Rectal smooth muscle tissue (tissue), 1 donor: ENCODE results near the gene FAM210B.

Source experiments
- H3K27ac ChIP-seq: one replicate; pipeline ENCODE4 v1.7.0; 2013; ENCODE audit warnings: low read depth, low read length, inconsistent platforms
- H3K27me3 ChIP-seq: one replicate; pipeline ENCODE4 v1.7.0; 2013; ENCODE audit warnings: low read length; ENCODE audit not compliant: control insufficient read depth, insufficient read depth
- H3K36me3 ChIP-seq: one replicate; pipeline ENCODE4 v1.7.0; 2013; ENCODE audit warnings: low read length; ENCODE audit not compliant: control insufficient read depth, insufficient read depth
- H3K4me1 ChIP-seq: one replicate; pipeline ENCODE4 v1.7.0; 2013; ENCODE audit warnings: low read length; ENCODE audit not compliant: control insufficient read depth, insufficient read depth
- H3K4me3 ChIP-seq: one replicate; pipeline ENCODE4 v1.7.0; 2013; ENCODE audit warnings: low read length
- H3K9ac ChIP-seq: one replicate; pipeline ENCODE4 v1.7.0; 2013; ENCODE audit warnings: low read length

FAM210B gene

DNA sequence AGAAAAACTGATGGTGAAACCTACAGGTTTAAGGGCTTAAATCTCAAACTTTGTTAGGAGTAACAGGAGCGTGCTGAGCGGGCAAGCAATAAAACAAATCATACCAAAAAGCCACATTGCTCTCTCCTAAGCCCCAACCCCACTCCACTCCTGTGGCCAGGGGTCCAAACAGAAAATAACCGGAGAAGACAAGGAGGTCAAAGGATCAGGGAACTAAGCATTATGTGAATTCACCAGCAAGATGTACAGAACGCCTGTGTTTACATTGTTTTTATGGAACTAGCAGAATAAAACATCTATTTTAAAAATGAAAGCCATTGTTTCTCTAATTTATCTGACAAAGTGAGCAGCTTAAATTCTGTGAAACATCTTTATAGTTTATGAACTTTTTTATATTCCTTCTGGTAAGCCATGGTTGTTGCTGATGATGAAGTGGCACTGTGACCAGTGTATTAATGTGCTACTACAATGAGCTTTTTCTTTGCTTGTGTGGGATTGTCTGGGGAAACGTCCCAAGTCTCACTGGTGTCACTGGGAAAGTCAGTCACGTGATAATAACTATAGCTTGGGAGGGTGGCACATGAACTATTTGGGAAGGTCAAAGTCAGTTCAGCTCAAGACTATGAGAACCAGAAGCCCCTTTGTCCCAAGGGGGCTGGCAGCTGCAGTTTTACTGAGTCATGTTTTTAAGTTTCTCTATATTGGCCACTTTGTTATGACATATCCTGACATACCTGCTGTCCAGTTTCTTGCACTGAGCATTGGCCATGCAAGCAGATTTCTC is 9.8 kb downstream of the FAM210B start:
- no peaks in the 10 kb centered on the region for H3K27me3 ChIP-seq
- no peak overlapping the region for H3K4me3 ChIP-seq
- no peak overlapping the region for H3K27ac ChIP-seq
- no peak overlapping the region for H3K9ac ChIP-seq
- peaks cover 3% of the 10 kb centered on the region for H3K36me3 ChIP-seq
- H3K4me1 ChIP-seq: no peaks in the 10 kb centered on the region

DNA sequence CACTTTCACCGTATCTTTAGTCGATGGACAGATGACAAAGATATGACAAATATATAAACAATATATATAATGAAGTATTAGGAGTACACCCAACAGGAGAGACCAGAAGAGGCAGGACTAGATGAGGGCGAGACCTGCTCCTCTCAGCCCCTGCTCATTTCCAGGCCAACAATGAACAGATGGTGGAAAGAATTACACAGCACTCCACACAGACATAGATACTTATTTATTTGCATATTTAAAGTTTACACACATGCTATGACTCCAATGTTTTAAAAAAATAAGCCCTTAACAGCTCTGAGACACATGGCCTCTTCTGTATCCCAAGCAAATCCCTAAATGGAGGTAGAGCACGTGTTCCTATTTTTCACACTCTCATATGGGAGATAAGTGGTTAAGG is 10.4 kb downstream of the FAM210B start:
- Histone ChIP-seq H3K27ac (no peak overlapping the region), H3K9ac (no peak overlapping the region), H3K4me3 (no peak overlapping the region), H3K4me1 (no peaks in the 10 kb centered on the region), H3K36me3 (peaks cover 3% of the 10 kb centered on the region), H3K27me3 (no peaks in the 10 kb centered on the region)

DNA sequence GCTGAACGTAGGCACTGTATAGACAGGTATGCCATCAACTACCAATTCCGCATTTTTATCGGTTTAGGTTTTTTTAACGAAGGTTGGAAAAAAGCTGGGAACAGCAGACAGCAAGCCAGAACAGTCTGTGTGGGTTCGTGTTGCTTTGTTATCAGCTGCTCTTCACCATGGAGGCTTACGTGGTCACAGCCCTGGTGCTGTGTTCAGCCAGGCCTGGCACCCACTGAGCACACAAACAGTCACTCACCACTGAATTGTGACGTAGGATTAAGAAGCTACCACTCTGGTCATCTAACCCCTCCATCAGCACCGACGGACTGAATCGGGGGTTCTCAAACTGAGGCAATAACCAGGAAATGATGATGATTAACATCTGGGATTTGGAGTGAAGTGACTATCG is 13.2 kb downstream of the FAM210B start:
- no peak overlapping the region for H3K4me3 ChIP-seq
- no peak overlapping the region for H3K27ac ChIP-seq
- no peak overlapping the region for H3K9ac ChIP-seq
- peaks cover 3% of the 10 kb centered on the region for H3K36me3 ChIP-seq
- H3K27me3 ChIP-seq: no peaks in the 10 kb centered on the region
- no peaks in the 10 kb centered on the region for H3K4me1 ChIP-seq

DNA sequence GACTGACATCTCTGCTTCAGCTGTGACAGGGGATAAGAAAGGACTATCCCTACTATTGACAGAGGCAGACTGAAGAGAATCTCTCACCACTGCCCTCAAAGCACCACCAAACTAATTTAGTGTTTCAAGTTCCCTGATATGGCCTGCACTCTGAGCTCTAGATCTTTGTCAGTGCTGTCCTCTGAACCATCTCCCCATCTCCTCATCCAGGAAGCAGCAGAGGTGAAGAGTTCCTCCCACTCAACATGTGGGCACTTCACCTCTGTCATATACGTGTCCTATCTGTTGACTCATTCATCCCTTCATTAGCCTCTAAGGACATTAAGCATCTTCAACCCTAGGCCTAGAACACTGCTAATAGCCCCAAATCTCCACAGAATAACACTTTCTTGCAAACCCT is 14.1 kb downstream of the FAM210B start:
- Histone ChIP-seq H3K27me3 (no peaks in the 10 kb centered on the region), H3K9ac (no peak overlapping the region), H3K27ac (no peak overlapping the region), H3K36me3 (peaks cover 3% of the 10 kb centered on the region), H3K4me3 (no peak overlapping the region), H3K4me1 (no peaks in the 10 kb centered on the region)

DNA sequence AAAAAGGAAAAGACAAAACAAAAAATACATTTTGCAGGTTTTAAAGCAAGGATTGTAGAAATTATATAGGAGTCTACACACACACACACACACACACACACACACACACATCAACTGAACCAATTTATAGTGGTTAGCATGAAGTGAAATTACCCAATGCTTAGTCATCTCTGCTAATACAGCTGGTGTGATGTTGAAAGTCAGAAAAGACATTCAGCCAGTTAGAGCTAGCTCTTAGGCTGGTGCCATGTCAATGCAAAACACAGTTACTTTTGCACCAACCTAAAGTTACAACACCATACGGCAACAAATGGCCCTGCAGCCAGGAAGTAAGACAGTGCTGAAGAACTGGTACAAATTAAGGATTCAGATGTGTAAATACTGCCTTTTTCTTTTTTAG is 15.2 kb downstream of the FAM210B start:
- Histone ChIP-seq H3K36me3 (peaks cover 3% of the 10 kb centered on the region), H3K27me3 (no peaks in the 10 kb centered on the region), H3K27ac (no peak overlapping the region), H3K4me1 (no peaks in the 10 kb centered on the region), H3K9ac (no peak overlapping the region), H3K4me3 (no peak overlapping the region)

DNA sequence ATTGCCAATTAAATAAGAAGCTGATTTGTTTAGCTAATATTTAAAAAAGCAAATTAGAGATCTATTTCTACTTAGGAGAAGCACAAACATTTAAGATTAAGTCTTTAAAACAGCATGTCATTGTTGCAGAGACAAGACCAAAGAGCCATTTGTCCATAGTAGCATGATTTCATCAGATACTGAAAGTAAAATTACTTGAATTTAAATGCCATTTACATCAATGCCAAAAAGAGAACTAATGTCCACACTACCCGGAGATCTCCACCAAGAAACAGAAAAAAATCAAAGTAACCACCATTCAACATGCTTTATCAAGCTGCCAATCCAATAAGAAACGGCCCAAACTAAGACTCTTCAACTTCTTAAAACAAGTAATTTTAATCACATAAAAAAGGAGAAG is 17.6 kb downstream of the FAM210B start:
- no peaks in the 10 kb centered on the region for H3K4me1 ChIP-seq
- H3K27me3 ChIP-seq: no peaks in the 10 kb centered on the region
- H3K4me3 ChIP-seq: no peak overlapping the region
- no peak overlapping the region for H3K27ac ChIP-seq
- H3K9ac ChIP-seq: no peak overlapping the region
- peaks cover 3% of the 10 kb centered on the region for H3K36me3 ChIP-seq

DNA sequence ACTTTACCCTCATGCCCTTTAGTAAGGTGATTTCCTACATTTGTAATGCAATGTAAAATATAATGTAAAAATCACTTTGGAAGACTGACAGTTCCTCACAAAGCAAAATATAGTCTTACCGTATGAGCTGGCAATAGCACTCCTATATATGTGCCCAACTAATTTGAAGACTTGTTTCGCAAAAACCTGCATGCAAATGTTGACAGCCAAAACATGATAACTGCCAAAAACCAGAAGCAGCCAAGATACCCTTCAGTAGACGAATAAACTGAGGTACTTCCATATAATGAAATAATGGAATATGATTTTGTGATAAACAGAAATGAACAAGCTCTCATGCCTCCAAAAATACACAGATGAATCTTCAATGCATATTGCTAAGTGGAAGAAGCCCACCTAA is 19.6 kb downstream of the FAM210B start:
- Histone ChIP-seq H3K4me1 (no peaks in the 10 kb centered on the region), H3K36me3 (peaks cover 2% of the 10 kb centered on the region), H3K4me3 (no peak overlapping the region), H3K9ac (no peak overlapping the region), H3K27ac (no peak overlapping the region), H3K27me3 (no peaks in the 10 kb centered on the region)

DNA sequence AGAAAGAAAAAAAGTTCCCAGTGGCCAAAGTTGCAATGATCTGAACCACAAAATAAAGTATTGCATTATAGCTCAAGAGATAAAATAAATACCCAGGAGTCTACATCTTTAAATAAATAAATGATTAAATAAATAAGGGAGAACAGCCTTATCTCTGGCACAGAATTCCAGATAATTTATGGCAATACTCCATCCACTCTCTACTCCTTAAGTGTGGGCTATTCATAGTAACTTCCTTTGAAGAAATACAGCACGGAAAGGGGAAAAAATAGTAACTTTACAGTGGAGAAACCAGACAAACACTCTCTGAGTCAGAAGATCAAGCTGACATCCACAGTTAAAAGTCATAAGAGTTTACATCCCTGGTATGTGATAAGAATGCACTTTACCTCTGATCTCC is 21.6 kb downstream of the FAM210B start:
- H3K27ac ChIP-seq: no peak overlapping the region
- H3K4me3 ChIP-seq: no peak overlapping the region
- H3K9ac ChIP-seq: no peak overlapping the region
- no peaks in the 10 kb centered on the region for H3K4me1 ChIP-seq
- H3K27me3 ChIP-seq: no peaks in the 10 kb centered on the region
- H3K36me3 ChIP-seq: peaks cover 2% of the 10 kb centered on the region

DNA sequence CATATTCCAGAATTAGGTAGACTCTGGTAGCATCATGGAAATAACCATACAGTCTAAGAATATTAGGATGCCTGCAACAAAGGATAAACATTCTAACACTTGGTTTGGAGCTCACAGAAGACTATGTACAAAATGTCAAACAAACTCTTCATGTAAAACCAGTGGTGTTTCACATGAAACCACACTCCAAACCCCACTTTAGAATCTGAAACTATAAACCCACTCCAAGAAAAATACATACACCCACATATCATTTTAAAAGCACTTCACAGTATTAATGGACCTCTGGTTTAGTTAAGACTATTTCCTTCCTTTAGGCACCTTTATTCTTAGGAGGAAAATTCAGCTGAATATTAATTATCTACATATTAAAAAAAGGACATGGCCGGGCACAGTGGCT is 22.7 kb downstream of the FAM210B start:
- Histone ChIP-seq H3K9ac (no peak overlapping the region), H3K27ac (no peak overlapping the region), H3K27me3 (no peaks in the 10 kb centered on the region), H3K4me3 (no peak overlapping the region), H3K36me3 (peaks cover 2% of the 10 kb centered on the region), H3K4me1 (no peaks in the 10 kb centered on the region)

DNA sequence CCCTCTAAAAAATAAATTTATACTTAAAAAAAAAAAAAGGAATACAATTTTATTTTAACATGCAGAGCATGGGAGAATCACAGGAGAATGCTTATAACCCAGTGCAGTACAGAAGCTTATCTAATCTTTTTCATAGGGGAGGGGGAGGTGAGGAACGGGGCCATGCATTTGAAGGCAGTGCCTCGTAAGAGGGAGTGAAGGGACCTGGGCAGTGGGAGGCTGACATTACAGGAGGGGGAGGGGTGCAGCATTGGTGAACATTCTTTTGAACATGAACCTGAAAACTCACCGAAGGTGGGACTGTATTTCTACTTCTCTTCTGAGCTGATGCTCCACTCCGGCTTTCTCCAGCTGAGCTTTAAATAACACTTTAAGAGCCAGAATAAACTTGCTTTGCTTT is 23.9 kb downstream of the FAM210B start:
- Histone ChIP-seq H3K27me3 (no peaks in the 10 kb centered on the region), H3K36me3 (peaks cover 2% of the 10 kb centered on the region), H3K27ac (no peak overlapping the region), H3K9ac (no peak overlapping the region), H3K4me3 (no peak overlapping the region), H3K4me1 (no peaks in the 10 kb centered on the region)

DNA sequence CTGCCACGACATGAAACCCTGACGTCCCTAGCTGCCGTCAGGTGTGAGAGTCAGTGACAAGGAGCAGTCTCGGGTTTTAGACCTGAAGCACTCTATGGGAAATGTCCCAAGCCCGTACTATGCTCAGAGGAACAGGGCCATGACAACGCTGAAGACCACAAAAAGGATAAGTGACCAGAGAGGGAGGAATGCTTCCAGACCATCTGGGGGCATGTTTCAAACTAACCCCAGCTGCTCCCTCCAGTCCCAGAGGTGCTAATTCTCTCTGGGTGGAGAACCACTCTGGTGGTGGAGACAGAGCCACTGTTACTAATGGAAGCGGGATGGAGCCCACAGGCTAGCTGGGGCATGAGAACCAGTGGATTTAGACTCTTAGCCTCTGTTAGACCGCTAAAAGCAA is 24.6 kb downstream of the FAM210B start:
- Histone ChIP-seq H3K4me3 (no peak overlapping the region), H3K36me3 (peaks cover 2% of the 10 kb centered on the region), H3K27ac (no peak overlapping the region), H3K27me3 (no peaks in the 10 kb centered on the region), H3K9ac (no peak overlapping the region), H3K4me1 (no peaks in the 10 kb centered on the region)

DNA sequence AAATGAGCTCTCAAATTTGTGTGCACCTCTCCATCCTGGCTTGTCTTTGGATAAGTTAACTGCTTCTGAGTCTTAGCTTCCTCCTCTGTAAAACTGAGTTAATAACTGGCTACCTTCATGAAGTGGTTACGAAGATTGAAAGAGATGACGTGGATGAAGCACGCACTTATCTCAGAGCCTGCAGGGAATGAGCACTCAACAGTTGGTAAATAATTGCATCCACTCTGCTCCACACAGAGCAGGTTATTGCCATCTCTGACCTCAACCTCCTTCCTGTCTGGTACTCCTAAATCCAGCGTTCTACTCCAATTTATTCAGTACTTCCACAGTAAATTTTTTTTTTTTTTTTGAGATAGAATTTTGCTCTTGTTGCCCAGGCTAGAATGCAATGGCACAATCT is 26.4 kb downstream of the FAM210B start:
- H3K4me3 ChIP-seq: no peak overlapping the region
- no peaks in the 10 kb centered on the region for H3K27me3 ChIP-seq
- no peak overlapping the region for H3K27ac ChIP-seq
- H3K9ac ChIP-seq: no peak overlapping the region
- peaks cover 2% of the 10 kb centered on the region for H3K36me3 ChIP-seq
- H3K4me1 ChIP-seq: no peaks in the 10 kb centered on the region

DNA sequence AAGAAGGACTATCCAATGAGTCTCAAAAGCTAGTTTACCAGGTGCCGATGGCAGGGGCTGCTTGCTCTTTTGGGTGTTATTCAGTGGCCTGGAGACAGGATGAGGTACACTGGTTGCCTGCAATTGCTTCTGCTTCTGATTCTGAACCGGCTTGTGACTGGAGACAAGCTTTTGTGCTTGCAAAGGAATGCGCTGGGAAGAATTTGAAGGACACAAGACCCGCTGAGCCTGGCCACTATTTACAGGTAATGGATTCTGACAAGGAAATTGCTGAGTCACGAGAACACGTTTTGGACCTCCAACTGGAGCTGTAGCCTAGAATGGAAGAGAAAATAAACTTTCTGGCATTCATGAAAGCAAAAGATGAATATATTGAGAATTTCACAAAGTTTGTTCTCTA is 27.4 kb downstream of the FAM210B start:
- Histone ChIP-seq H3K27ac (no peak overlapping the region), H3K4me1 (no peaks in the 10 kb centered on the region), H3K9ac (no peak overlapping the region), H3K27me3 (no peaks in the 10 kb centered on the region), H3K36me3 (peaks cover 2% of the 10 kb centered on the region), H3K4me3 (no peak overlapping the region)
